Fibroblast of gingiva (primary cell): ENCODE data around the gene SMC1A.
"Not testable (repeated sequence)": the region's sequence is repeated elsewhere in the genome, so short reads cannot be mapped to it uniquely, and the experiment has no call there.

Source experiments
- DNase-seq: peaks from one replicate; pipeline ENCODE4 v3.0.0-alpha.2; 2011; ENCODE audit warnings: low read depth

Gene SMC1A

DNA sequence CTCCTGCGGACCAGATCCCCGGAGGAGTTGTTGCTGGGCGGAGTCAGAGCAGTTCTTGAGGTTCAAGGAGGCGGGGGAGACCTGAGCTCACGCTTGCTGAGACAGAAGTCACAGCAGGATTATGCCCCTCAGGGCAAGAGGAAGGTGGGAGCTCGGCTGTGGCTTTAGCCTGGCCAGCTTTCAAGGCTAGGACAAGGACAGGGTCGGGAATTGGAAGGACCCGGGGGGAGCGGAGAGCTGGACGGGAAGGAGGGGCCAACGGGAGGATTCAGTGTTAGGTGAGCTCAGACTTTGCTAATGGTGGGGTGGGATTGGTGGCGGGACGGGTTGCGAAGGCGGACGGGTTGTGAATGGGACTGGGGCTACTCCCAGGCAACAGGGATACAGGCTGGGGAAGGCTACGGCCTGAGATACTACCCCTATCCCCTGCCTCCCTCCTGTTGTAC is 430 bp upstream of the SMC1A start, which contains the start of gene RIBC1:
Gene RIBC1, plus strand, starts transcription at position 13 of the 446 bp plus-strand sequence. CDS start 3,404 bp downstream, outside the sequence.
- no peak for DNase-seq

GRCh38 chrX:53421772-53422085 is 725 bp downstream of the SMC1A start:
- no peak for DNase-seq

DNA sequence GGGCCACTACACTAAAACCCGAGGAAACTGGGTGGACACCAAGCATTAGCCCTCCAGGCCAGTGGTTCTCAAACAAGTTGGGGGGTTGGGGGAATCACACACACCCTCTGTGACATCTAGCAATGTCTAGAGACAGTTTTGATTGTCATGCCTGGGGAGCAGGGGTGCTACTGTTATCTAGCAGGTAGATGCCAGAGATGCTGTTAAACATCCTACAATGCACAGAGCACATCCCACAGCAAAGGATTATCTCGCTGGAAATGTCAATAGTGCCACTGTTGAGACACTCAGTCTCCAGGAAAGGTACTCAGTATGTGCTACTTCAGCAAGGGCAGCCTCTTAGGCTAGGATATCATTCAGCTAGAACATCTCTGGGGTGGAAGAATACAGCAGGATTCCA is 1.3 kb downstream of the SMC1A start:
- DNase-seq = no peak

GRCh38 chrX:53420351-53420750 is 2.1 kb downstream of the SMC1A start:
- not testable (repeated sequence) for DNase-seq

DNA sequence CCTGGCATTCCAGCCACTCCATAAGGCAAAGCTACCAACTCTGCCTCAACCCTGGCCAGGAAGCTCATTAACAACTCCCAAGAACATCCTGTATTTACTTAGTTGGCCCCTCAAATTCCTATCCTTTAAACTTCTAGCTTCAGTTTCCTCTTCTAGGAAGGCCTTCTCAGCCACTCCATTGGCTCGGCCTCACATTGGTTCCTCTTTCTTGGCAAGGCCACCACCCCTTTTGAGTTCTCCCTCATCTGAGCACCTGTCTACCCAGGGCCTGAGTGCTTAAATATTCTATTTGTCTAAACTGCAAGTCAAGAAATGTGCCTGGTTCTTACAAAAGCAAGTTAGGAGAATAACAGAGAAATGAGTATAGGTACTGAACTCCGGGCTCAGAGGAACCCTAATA is 10.0 kb downstream of the SMC1A start:
- DNase-seq = no peak

DNA sequence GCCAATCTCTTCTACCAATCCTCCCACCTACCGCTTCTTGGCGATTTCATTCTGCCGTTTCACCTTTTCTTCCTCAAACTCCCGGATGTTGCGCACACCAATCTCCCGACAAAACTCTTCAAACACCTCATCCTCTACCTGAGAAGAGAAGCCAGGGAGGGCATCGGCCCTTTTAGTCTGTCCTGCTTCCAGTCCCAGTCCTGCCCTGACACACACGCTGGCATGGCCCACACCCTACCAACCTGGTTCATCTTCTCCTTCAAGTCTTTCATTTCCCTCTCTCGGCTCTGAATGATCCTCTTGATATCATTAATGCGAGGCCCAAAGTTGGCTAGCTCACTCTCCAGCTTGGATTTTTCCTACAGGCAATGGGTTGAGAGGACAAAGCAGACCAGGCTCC is 18.9 kb downstream of the SMC1A start:
- DNase-seq = no peak

DNA sequence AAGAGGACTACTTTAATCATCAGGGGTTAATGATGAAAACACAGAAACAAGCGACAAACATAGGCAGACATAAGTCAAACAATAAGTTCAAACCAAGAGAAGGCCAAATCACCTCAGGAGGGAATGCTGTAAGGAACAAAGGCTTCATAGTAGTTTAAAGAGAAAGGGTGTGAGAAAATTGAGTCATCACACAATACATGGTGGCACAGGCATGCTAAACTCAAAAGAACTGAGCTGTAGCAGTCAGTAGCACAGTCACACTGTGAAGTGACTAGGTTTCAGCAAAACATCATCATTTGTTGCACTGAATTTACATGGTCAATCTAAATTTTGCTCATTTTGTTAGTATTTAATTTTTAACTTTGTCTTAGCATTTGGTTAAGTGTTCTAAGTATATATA is 24.2 kb downstream of the SMC1A start:
- DNase-seq = no peak

DNA sequence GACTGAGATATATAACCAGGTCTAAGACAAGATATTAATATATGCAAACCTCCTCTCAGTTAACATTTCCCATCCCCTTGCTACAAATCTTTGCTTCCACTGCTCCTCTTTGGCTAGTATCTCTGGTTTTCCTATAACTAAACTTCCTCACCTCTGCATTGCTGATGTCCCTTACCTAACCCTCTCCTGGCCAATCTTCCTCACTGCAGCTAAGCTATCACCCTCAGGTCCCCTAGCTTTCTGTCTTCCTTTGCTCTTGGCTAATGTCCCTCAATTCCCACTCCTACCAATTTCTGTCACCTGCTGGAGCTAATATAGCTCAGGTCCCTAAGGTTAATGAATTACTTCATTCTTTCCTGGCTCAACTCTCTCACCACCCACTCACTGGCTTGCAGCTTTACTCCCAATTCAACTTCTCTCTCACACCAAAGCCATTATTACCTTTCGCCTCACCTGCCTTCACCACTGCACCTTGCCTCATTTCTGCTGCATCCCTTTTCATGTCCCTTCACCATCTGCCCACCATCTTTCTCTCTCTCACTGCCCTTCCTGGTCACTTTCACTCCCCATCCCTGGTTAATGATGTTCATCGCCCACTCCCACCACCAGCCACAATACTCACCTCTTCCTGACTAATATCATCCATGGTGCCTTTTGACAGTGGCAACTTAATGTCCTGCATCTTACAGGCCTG is 26.7 kb downstream of the SMC1A start:
- DNase-seq = no peak

DNA sequence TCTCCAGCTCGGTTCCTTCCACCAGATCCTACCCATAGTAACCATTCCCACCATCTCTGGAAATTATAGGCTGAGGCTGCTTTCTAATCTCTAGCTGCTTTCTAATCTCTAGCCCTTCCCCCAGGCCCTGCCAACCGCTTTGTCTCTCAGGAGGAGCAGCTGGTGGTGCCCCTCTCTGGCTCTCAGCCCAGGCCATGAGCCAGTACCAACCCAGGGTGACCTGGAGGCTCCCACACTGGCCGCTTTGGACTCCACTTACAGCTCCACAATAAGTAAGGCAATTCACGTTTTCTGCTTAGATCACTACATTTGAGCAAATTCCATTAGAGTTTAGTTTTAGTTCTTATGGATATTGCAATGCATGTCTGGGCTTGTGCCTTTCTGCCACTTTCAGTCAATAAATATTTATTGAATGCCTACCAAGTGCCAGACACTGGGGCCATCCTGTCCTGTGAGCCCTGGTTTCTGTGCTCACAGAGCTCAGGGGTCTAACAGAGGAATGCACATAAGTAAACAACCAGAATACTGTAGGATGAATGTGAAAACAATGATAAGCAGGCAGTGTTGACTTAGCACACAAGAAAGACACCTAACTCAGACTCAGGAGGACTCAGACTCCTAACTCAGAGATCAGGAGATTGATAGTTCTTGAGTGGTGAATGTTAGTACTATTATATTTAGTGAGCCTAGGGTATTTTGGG is 38.9 kb downstream of the SMC1A start:
- DNase-seq = no peak

DNA sequence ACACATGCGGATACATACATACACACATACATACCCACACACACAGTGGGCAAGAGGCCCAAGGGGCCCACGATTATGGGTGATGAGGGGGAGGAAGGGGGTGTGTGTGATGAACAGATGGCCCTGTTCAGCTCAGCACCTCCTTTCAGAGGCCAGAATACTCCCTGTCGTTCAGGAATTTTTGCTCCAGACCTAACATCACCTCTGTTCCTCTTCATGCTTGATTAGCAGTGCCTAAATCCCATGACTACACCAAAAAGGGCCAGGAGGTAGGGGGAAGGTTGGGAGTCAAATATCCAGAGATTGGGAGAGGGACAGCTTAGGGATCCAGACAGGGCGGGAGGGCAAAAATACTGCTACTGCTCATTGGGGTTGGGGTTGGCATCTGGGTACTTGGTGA is 42.7 kb downstream of the SMC1A start:
- DNase-seq = no peak

- DNase-seq = no peak
These were observed 43.3 kb downstream of the SMC1A start for GRCh38 chrX:53379008-53379710.

DNA sequence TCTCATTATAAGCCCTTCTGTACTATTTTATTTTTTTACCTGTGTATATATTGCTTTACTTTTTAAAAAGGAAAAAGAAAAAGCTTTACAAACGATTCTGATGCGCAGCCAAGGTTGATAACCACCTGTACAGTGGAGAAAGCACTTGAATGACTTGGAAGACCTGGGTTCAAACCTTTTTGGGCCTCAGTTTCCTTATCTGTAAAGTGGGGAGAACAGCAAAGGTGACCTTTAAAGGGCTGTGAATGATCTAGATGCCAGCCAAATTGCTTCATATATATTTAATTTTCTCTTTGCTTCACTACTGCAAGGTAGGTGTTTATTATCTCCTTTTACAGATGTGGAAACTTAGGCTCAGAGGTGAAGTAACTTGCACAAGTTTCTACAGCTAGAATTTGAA is 45.0 kb downstream of the SMC1A start:
- no peak for DNase-seq

DNA sequence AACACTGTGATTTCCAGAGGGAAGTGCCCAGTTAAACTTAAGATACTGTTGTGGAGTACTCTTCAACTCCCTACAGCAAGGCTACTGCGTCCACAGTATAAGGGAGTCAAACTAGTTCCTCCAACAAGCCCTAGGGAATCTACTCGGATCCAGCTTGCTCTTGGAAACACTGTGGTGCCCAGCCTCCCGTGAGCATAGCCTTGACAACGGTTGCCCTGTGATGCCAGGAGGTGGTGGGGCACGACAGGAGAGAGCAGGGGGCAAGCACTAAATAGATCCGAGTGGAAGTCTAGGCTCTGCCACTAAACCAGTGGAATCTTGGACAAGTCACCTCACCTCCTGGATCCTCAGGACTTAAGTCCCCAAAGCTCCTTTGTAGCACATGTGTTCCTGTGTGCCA is 45.6 kb downstream of the SMC1A start:
- DNase-seq = no peak

DNA sequence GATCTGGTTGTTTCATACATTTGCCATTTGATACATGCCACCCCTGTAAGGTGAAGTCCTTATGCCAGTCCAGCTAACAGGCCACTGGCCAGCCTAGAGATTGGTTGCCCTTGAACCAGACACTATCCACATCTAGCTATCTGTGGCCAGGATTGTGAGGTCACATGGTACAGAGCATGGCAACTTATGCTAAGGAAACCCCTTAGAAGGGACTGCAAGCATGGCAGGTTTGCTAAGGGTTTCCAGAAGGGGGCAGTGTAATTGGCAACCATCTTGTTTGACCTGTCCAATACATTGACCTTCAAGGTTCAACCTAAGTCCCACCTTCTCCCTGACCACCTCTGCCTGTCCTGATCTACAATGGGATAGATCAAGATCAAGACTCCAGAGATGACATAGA is 47.5 kb downstream of the SMC1A start:
- no peak for DNase-seq

GRCh38 chrX:53374222-53374820 is 48.1 kb downstream of the SMC1A start:
- DNase-seq = no peak

DNA sequence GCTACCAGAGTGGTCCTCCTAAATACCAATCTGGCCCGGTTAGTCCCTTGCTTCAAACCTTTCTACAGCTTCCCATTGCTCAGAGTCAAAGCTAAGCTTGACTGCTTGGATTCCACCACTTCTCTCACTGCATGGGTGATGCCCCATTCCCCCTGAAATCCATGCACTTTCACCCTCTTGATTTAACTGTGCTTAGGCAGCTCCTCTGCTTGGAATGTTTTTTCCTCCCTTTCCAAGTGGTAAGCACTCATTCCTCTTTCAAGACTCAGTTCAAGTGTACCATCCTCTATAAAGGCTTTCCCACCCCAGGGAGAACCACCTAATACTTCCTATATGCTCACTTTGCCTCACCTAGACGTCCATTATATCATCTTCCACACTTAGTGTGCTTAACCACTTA is 49.1 kb downstream of the SMC1A start:
- DNase-seq = no peak

GRCh38 chrX:53366454-53366853 is 56.0 kb downstream of the SMC1A start:
- not testable (repeated sequence) for DNase-seq

DNA sequence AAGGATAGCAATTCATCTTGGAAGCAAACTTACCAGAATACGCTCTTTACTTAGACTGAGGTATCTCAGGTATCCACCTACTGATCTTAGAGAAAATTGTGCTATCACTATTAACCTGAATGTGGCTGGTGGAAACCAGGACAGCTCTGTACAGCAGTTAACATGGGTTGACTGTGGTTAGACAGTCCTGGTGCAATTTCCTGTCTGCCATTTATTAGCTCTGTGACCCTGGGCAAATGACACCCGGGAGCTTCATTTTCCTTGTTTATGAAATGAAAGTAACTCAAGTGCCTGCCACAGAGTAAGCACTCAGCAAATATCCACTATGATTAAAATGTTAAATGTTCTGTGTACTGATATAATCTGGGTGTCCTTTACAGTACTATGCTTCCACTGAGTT is 60.0 kb downstream of the SMC1A start:
- no peak for DNase-seq

DNA sequence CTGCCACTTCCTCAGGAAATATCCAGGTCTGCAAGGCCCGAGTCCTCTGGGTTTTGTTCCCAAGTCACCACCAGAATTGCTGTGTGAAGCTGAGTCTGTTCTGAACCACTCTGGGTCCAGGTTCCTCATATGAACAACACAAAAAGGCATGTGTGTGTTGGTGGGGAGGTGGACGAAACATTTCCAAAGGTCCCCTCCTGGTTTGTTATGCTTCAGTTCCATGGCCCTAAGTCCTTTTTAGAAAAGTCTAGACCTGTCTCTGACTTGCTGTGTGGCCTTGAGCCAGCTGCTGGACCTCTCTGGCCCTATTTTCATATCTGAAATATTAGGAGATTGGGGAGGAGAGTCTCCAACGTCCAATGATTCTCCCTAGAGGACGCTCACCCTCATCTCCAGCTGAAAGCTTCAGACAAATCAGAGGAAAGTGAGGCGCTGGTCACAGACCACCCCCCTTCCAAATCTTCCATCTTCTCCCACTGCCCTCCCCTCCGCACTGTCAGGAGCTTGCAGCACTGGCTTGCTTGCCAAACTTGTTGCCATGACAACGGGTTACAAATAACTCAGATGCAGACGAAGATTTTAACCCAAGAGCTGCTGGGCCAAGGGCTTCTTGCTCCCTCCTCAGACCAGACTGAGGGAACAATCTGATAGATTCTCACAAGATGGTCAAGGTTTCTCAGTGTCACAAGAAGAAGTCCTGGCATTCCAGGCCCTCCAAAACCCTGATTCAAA is 64.5 kb downstream of the SMC1A start:
- DNase-seq = peak; percentile 33

DNA sequence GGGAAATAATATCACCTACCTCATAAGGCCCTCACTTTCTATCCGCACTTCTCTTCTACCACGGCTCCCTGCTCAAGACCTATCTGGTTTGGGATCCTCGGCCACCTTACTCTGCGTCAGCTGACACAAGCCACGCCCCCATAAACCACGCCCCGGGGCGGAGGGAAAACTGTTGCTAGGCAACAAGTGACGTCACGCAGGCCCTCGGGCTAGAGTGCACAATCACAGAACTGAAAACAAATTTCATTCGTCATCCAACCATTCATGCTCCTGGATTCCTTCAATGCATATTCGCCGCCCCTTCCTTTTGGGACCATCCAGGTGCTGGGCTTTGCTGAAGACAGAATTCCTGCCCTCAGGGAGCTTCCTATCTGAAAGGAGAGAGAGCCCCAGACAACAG is 66.3 kb downstream of the SMC1A start:
- DNase-seq = no peak

- DNase-seq = no peak
These were observed 67.8 kb downstream of the SMC1A start for GRCh38 chrX:53354669-53355068.

DNA sequence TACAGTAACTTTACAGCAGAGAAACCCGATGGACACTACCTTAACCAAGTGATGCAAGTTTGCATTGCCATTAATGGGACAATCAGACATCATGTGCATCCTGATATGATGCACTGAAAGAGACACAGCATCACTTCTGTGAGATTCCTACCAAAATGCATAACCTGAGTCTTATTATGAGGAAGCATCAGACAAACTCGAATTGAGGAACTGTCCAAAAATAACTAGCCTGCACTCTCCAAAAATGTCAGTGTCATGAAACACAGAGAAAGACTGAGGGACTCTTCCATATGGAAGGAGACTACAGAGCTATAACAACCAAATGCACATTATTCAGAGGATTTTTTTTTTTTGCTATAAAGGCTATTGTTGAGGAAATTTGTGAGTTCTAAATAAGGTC is 74.5 kb downstream of the SMC1A start:
- DNase-seq = no peak
